Smooth muscle cell of trachea (primary cell): ENCODE data around the gene OLA1. TPM values are rescaled to one million over a fixed set of nuclear protein-coding genes. Genes with fewer than 3 reads are reported as not detected.

Experiments
- total RNA-seq: library from RNA; depleted of rRNA; stranded (reverse); fragments of >200 nt; gene quantifications from 2 replicates; pipeline ENCODE4 v1.2.1, GENCODE V29; 2014

The OLA1 gene
- total RNA-seq = 65.2 and 127 TPM in 2 replicates

DNA sequence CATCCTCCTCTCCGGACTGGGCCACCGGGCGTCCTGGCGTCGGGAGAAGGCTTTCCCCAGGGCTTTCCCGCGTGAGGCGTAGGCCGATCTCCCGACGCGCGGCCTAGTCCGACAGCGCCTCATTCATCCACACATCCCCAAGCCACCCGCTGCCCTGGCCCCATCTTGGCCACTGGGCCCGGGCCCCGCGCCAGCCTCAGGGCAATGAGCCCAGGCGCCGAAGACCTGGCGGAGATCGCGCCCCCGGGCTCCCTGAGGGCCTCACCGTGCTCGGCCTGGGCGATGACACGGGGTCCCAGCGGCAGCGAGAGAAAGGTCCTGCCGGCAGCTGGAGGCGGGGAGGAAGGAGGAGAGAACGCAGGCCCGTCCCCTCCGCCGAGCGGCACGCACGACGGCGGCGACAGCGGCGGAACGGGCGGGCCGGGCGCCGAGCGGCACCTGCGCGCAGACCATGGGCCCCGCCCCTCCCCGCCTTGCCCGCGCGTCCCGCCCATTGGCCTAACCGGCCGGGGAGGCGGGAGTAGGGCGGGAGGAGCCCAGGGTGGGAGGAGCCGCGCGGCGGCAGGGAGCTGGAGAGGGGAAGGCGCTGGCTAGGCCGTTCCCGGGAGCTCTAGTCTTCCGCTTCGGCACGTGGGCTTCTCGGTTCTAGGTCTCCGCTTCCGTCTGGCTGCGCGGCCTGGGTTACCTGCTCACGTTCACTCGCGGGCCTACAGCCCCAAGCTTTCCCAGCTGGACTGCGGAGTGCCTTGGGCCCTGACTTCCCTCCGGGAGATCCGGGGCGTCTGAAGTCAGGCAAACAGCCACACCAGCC is at the start of gene OLA1:
OLA1 (minus strand) TSS at position 346 of the 811 bp plus-strand sequence. CDS start 1,717 bp downstream, outside the sequence.

Other genes starting within 250 kb of the OLA1 start
- not detected in 2 replicates for gene SP9, start 86.4 kb upstream of the OLA1 start, total RNA-seq
- gene SCRN3, start 147.2 kb upstream of the OLA1 start, total RNA-seq = 28.3 and 42.9 TPM in 2 replicates
- 4.5 and 7.1 TPM in 2 replicates for gene GPR155, start 238.5 kb upstream of the OLA1 start, total RNA-seq